ENCODE measurements around the gene KIF4B. TPM values are rescaled to one million over a fixed set of nuclear protein-coding genes. Genes with fewer than 3 reads are reported as not detected.

Gene KIF4B
- total and polyA plus RNA-seq, 2 of the 8 experiments (the other 6 are each of a cell fraction or from before 2014, with no cell fraction given), result 0.02 to 0.15 TPM

- Histone ChIP-seq H3K23ac (ENCODE audit: insufficient read length) (no peak overlapping the region), H3K14ac (ENCODE audit: insufficient read length) (no peak overlapping the region), H3K27me3 (replicated peaks in 1 of 4; ENCODE audit: control insufficient read depth in 3 of 4, extremely low read depth in 1 of 4, insufficient read depth in 3 of 4, low read length in 3 of 4) (no peaks in the 10 kb centered on the region), H3K4ac (replicated peaks; ENCODE audit: insufficient read length, low read depth, low read length) (no peak overlapping the region), H3K9ac (replicated peaks in 1 of 4; ENCODE audit: extremely low read depth in 1 of 4, low read depth in 3 of 4, low read length in 3 of 4) (no peak overlapping the region), H2AK5ac (ENCODE audit: low read depth, low read length) (no peak overlapping the region), H4K5ac (ENCODE audit: insufficient read length, low read depth, low read length) (no peak overlapping the region), H3K79me2 (ENCODE audit: control insufficient read depth in 1 of 2, insufficient read depth in 2 of 2, low read length in 2 of 2) (no peaks in the 10 kb centered on the region), H4K91ac (replicated peaks; ENCODE audit: insufficient read length, low read length) (no peak overlapping the region), H3K4me1 (replicated peaks in 1 of 4; ENCODE audit: control insufficient read depth in 3 of 4, insufficient read depth in 4 of 4, low read length in 3 of 4) (no peaks in the 10 kb centered on the region), H3K9me3 (ENCODE audit: insufficient read depth in 2 of 2, low read depth in 1 of 2, low read length in 1 of 2) (no peaks in the 10 kb centered on the region), H2AFZ (ENCODE audit: low read length) (no peak overlapping the region), H3K79me1 (ENCODE audit: low read depth, low read length) (no peaks in the 10 kb centered on the region), H4K20me1 (replicated peaks in 1 of 2; ENCODE audit: control insufficient read depth in 1 of 2, insufficient read depth in 2 of 2, low read length in 2 of 2) (no peaks in the 10 kb centered on the region), H2BK120ac (replicated peaks; ENCODE audit: low read depth, low read length) (no peak overlapping the region), H3K4me2 (ENCODE audit: insufficient read depth in 1 of 2, low read depth in 2 of 2, low read length in 2 of 2) (no peak overlapping the region), H2BK15ac (ENCODE audit: low read length) (no peak overlapping the region), H3K23me2 (ENCODE audit: low read depth, low read length) (no peaks in the 10 kb centered on the region), H3K18ac (ENCODE audit: extremely low read depth, low read length) (no peak overlapping the region), H4K8ac (ENCODE audit: extremely low read depth, insufficient read depth, low read length) (no peak overlapping the region), H2BK5ac (ENCODE audit: low read depth, low read length) (no peak overlapping the region), H3K4me3 (ENCODE audit: extremely low read depth in 1 of 4, insufficient read depth in 2 of 4, low read depth in 3 of 4, low read length in 4 of 4) (no peak overlapping the region), H3K56ac (replicated peaks; ENCODE audit: insufficient read length, low read depth, low read length) (no peak overlapping the region), H3K27ac (ENCODE audit: low read depth, low read length) (no peak overlapping the region), H3K36me3 (ENCODE audit: control insufficient read depth in 2 of 4, insufficient read depth in 4 of 4, low read length in 3 of 4) (peaks cover 2 to 8% (median 3%) of the 10 kb centered on the region in 4 experiments; a peak in 4 of 8 replicates), H2BK20ac (ENCODE audit: low read length) (no peak overlapping the region), H2BK12ac (ENCODE audit: low read depth, low read length) (no peak overlapping the region)
- DNase-seq (ENCODE audit: low read depth in 1 of 2, low spot score in 2 of 2) (no peak), FAIRE-seq (no peak)
- CTCF ChIA-PET (ENCODE audit: partially characterized antibody), result interaction anchor here (0.7 to 18.4 kb wide), 8 partner anchors 9 to 172 kb away, joined by 3 to 471 read pairs (median 4); no protein-coding TSS in a partner anchor
- WGBS, 2 experiments (ENCODE audit: extremely low coverage in 1 of 2, insufficient coverage in 1 of 2, insufficient read length in 1 of 2, insufficient replicate concordance in 2 of 2, low coverage in 1 of 2, low lambda C conversion rate in 2 of 2, missing lambda C conversion rate in 1 of 2), result 86% methylated on average over 5 of the region's 5 CpGs; no CpG with 5 or more reads in 1 of the 2 experiments
- POLR2A ChIA-PET (ENCODE audit: partially characterized antibody), result no interaction called here
- TF ChIP-seq, protein P1, sequence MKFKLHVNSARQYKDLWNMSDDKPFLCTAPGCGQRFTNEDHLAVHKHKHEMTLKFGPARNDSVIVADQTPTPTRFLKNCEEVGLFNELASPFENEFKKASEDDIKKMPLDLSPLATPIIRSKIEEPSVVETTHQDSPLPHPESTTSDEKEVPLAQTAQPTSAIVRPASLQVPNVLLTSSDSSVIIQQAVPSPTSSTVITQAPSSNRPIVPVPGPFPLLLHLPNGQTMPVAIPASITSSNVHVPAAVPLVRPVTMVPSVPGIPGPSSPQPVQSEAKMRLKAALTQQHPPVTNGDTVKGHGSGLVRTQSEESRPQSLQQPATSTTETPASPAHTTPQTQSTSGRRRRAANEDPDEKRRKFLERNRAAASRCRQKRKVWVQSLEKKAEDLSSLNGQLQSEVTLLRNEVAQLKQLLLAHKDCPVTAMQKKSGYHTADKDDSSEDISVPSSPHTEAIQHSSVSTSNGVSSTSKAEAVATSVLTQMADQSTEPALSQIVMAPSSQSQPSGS (IDR thresholded peaks at IDR 0.05; ENCODE audit: low read length), result no peak
- TF ChIP-seq POLR2A (IDR thresholded peaks at IDR 0.05; ENCODE audit: control extremely low read depth in 1 of 2, low read depth in 2 of 2, low read length in 2 of 2), result no peak
- no peak for TF ChIP-seq HDAC6 (IDR thresholded peaks at IDR 0.05; ENCODE audit: low read depth, low read length)
- TF ChIP-seq BACH1 (IDR thresholded peaks at IDR 0.05; ENCODE audit: low read length), result no peak
- TF ChIP-seq GABPA (IDR thresholded peaks at IDR 0.05; ENCODE audit: borderline replicate concordance, insufficient read depth, low read length), result no peak
- TF ChIP-seq KDM1A (IDR thresholded peaks at IDR 0.05; ENCODE audit: borderline replicate concordance, low read length), result no peak
- no peak for TF ChIP-seq CHD1 (IDR thresholded peaks at IDR 0.05; ENCODE audit: low read depth, low read length)
- no peak for TF ChIP-seq TCF12 (IDR thresholded peaks at IDR 0.05; ENCODE audit: low read depth, low read length)
- TF ChIP-seq ATF3 (IDR thresholded peaks at IDR 0.05; ENCODE audit: insufficient read depth, low read depth, low read length), result no peak
- TF ChIP-seq NRF1 (IDR thresholded peaks at IDR 0.05; ENCODE audit: low read depth, low read length), result no peak
- no peak for TF ChIP-seq SAP30 (IDR thresholded peaks at IDR 0.05; ENCODE audit: insufficient read depth, insufficient replicate concordance, low read length)
Measured at GRCh38 chr5:154968953-154969352, 44.6 kb upstream of the KIF4B start.

All from H1 (cell line).